GM23338 (cell line): ENCODE data around the gene ERFE. TPM values are rescaled to one million over a fixed set of nuclear protein-coding genes. Genes with fewer than 3 reads are reported as not detected.

ENCODE experiments used
- ATAC-seq: fragments of 200-7000 bp; cut with Tn5 transposase; 3 replicates; pipeline ENCODE4 v1.9.1; 2020
- DNase-seq: peaks from one replicate; pipeline ENCODE4 v3.0.0-alpha.2; 2015; ENCODE audit warnings: low spot score
- H2AFZ ChIP-seq: fragments of 200-600 bp; sonication (generic); 2 replicates; pipeline ENCODE4 v1.8.0; 2016; ENCODE audit warnings: antibody characterized with exemption, mild to moderate bottlenecking, moderate library complexity
- H3F3A ChIP-seq: fragments of 200-600 bp; sonication (generic); replicated peaks from 2 replicates; pipeline ENCODE4 v1.8.0; 2017; ENCODE audit warnings: antibody characterized with exemption, mixed run types, low read depth
- H3K27ac ChIP-seq: fragments of 200-600 bp; sonication (generic); 2 replicates; pipeline ENCODE4 v1.6.1; 2016; ENCODE audit warnings: low read depth
- H3K27me3 ChIP-seq: fragments of 200-600 bp; sonication (generic); 2 replicates; pipeline ENCODE4 v1.8.0; 2016; ENCODE audit warnings: mild to moderate bottlenecking, mixed run types, moderate library complexity; ENCODE audit not compliant: insufficient read depth
- H3K36me3 ChIP-seq: fragments of 200-600 bp; sonication (generic); 2 replicates; pipeline ENCODE4 v1.8.0; 2016; ENCODE audit warnings: mild to moderate bottlenecking; ENCODE audit not compliant: insufficient read depth
- H3K4me1 ChIP-seq: fragments of 200-600 bp; sonication (generic); 2 replicates; pipeline ENCODE4 v1.8.0; 2016; ENCODE audit warnings: mild to moderate bottlenecking, moderate library complexity; ENCODE audit not compliant: insufficient read depth
- H3K4me2 ChIP-seq: fragments of 200-600 bp; sonication (generic); 2 replicates; pipeline ENCODE4 v1.7.1; 2017; ENCODE audit warnings: mixed run types
- H3K4me3 ChIP-seq: fragments of 200-600 bp; sonication (generic); 2 replicates; pipeline ENCODE4 v1.6.1; 2016; ENCODE audit warnings: mixed run types
- H3K79me2 ChIP-seq: fragments of 200-600 bp; sonication (generic); replicated peaks from 2 replicates; pipeline ENCODE4 v1.8.0; 2017; ENCODE audit warnings: mild to moderate bottlenecking; ENCODE audit not compliant: insufficient read depth
- H3K9me2 ChIP-seq: fragments of 200-600 bp; sonication (generic); 2 replicates; pipeline ENCODE4 v1.8.0; 2017; ENCODE audit not compliant: insufficient read depth
- H4K20me1 ChIP-seq: fragments of 200-600 bp; sonication (generic); replicated peaks from 2 replicates; pipeline ENCODE4 v1.8.0; 2017; ENCODE audit warnings: mild to moderate bottlenecking; ENCODE audit not compliant: insufficient read depth
- H3K27ac Mint-ChIP-seq: 2 replicates; pipeline ENCODE4 v1.8.0; 2020; ENCODE audit warnings: inconsistent platforms, mild to moderate bottlenecking, moderate library complexity, mixed read lengths
- H3K27me3 Mint-ChIP-seq: 3 replicates; pipeline ENCODE4 v1.8.0; 2022; ENCODE audit warnings: low read depth, mild to moderate bottlenecking, moderate library complexity, mixed read lengths, inconsistent platforms; ENCODE audit not compliant: insufficient read depth, poor library complexity
- H3K36me3 Mint-ChIP-seq: 3 replicates; pipeline ENCODE4 v1.8.0; 2021; ENCODE audit warnings: low read depth, mild to moderate bottlenecking, inconsistent platforms, moderate library complexity, mixed read lengths
- H3K4me1 Mint-ChIP-seq: 3 replicates; pipeline ENCODE4 v1.8.0; 2020; ENCODE audit warnings: mild to moderate bottlenecking, inconsistent platforms, mixed read lengths
- H3K4me3 Mint-ChIP-seq: 3 replicates; pipeline ENCODE4 v1.8.0; 2021; ENCODE audit warnings: moderate library complexity, mild to moderate bottlenecking, inconsistent platforms, mixed read lengths
- H3K9me3 Mint-ChIP-seq: 3 replicates; pipeline ENCODE4 v1.8.0; 2020; ENCODE audit warnings: moderate library complexity, mild to moderate bottlenecking, inconsistent platforms, mixed read lengths
- CREB1 ChIP-seq: fragments of 250-450 bp; sonication (Bioruptor Pico); IDR thresholded peaks from 2 replicates; pipeline ENCODE4 v1.5.0; 2020; ENCODE audit warnings: low read depth, mild to moderate bottlenecking, moderate library complexity
- EZH2 ChIP-seq: fragments of 200-600 bp; sonication (generic); IDR thresholded peaks from one replicate; pipeline ENCODE4 v1.8.0; 2017; ENCODE audit warnings: antibody characterized with exemption, mild to moderate bottlenecking, low read depth; ENCODE audit not compliant: unreplicated experiment
- EZH2phosphoT487 ChIP-seq: fragments of 200-600 bp; sonication (generic); IDR thresholded peaks from one replicate; pipeline ENCODE4 v1.8.1; 2018; ENCODE audit warnings: antibody characterized with exemption; ENCODE audit not compliant: unreplicated experiment
- JUNB ChIP-seq: IDR thresholded peaks from one replicate; pipeline ENCODE4 v1.6.1; 2016; ENCODE audit warnings: antibody characterized with exemption; ENCODE audit not compliant: unreplicated experiment
- NANOG ChIP-seq: IDR thresholded peaks from 2 replicates; pipeline ENCODE4 v1.6.1; 2016; ENCODE audit warnings: antibody characterized with exemption, borderline replicate concordance
- POLR2AphosphoS5 ChIP-seq: IDR thresholded peaks from 2 replicates; pipeline ENCODE4 v1.6.1; 2016; ENCODE audit warnings: antibody characterized with exemption, low read depth
- STAT1 ChIP-seq: IDR thresholded peaks from one replicate; pipeline ENCODE4 v1.6.1; 2016; ENCODE audit warnings: antibody characterized with exemption; ENCODE audit not compliant: unreplicated experiment
- ZNF114 ChIP-seq: fragments of 250-450 bp; sonication (Bioruptor Pico); IDR thresholded peaks from 2 replicates; pipeline ENCODE4 v1.5.0; 2020; ENCODE audit warnings: mild to moderate bottlenecking, moderate library complexity
- ZNF331 ChIP-seq: fragments of 250-450 bp; sonication (Bioruptor Pico); IDR thresholded peaks from 2 replicates; pipeline ENCODE4 v1.5.0; 2020; ENCODE audit warnings: low read depth, mild to moderate bottlenecking, moderate library complexity
- polyA plus RNA-seq: library from polyadenylated mRNA; unstranded; fragments of >200 nt; fragmentation: Nextera tagmentation; extraction: Ambion mirVana; gene quantifications from 2 replicates; pipeline ENCODE4 v1.2.1, GENCODE V29; 2016
- total RNA-seq: library from RNA; depleted of rRNA; stranded (reverse); fragments of >200 nt; shearing (Covaris generic); gene quantifications from 2 replicates; pipeline ENCODE4 v1.2.3, GENCODE V29; 2014
- TF ChIP-seq, protein P1 (sequence below): fragments of 250-450 bp; sonication (Bioruptor Pico); IDR thresholded peaks from 2 replicates; pipeline ENCODE4 v1.5.0; 2020; ENCODE audit warnings: mild to moderate bottlenecking, moderate library complexity
- TF ChIP-seq, protein P2 (sequence below): IDR thresholded peaks from one replicate; pipeline ENCODE4 v1.6.1; 2018; ENCODE audit warnings: antibody characterized with exemption; ENCODE audit not compliant: unreplicated experiment
- TF ChIP-seq, protein P3 (sequence below): IDR thresholded peaks from 2 replicates; pipeline ENCODE4 v1.6.1; 2016; ENCODE audit warnings: antibody characterized with exemption
- TF ChIP-seq, protein P4 (sequence below), 2 experiments: fragments of 200-600 bp in 1 of 2; sonication (generic) in 1 of 2; conservative IDR thresholded peaks; 2 replicates each; pipeline versions ENCODE4 v1.5.1 to v1.6.1; 2016 to 2017; ENCODE audit warnings: antibody characterized with exemption in 2 of 2, low read depth in 2 of 2, mild to moderate bottlenecking in 2 of 2, moderate library complexity in 1 of 2

Gene ERFE
- total and polyA plus RNA-seq, 2 experiments from 2014 or later, result 1.0 to 3.3 TPM

DNA sequence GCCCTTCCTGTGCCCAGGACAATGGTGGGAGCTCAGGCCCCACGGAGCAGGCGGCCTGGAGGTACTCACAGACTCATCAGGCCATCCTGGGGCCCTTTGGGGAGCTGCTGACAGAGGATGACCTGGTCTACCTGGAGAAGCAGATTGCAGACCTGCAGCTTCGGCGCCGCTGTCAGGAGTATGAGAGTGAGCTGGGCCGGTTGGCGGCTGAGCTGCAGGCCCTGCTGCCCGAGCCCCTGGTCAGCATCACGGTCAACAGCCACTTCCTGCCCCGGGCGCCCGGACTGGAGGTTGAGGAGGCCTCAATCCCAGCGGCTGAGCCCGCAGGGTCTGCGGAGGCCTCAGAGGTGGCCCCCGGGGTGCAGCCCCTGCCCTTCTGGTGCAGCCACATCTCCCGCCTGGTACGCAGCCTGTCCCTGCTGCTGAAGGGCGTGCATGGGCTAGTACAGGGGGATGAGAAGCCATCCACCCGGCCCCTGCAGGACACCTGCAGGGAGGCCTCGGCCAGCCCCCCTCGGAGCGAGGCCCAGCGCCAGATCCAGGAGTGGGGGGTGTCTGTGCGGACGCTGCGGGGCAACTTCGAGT, 28.6 kb upstream of the ERFE start:
- peaks cover 5% of the 10 kb centered on the region; the same call in 1 of the 3 replicates for H3K4me1 Mint-ChIP-seq
- no peak for TF ChIP-seq EZH2phosphoT487
- no peak for TF ChIP-seq ZNF114 (CRISPR knock-in tag)
- TF ChIP-seq NANOG, result no peak
- TF ChIP-seq JUNB, result no peak
- no peak for TF ChIP-seq POLR2AphosphoS5
- no peak for TF ChIP-seq EZH2
- TF ChIP-seq STAT1, result no peak
- TF ChIP-seq, protein P1, sequence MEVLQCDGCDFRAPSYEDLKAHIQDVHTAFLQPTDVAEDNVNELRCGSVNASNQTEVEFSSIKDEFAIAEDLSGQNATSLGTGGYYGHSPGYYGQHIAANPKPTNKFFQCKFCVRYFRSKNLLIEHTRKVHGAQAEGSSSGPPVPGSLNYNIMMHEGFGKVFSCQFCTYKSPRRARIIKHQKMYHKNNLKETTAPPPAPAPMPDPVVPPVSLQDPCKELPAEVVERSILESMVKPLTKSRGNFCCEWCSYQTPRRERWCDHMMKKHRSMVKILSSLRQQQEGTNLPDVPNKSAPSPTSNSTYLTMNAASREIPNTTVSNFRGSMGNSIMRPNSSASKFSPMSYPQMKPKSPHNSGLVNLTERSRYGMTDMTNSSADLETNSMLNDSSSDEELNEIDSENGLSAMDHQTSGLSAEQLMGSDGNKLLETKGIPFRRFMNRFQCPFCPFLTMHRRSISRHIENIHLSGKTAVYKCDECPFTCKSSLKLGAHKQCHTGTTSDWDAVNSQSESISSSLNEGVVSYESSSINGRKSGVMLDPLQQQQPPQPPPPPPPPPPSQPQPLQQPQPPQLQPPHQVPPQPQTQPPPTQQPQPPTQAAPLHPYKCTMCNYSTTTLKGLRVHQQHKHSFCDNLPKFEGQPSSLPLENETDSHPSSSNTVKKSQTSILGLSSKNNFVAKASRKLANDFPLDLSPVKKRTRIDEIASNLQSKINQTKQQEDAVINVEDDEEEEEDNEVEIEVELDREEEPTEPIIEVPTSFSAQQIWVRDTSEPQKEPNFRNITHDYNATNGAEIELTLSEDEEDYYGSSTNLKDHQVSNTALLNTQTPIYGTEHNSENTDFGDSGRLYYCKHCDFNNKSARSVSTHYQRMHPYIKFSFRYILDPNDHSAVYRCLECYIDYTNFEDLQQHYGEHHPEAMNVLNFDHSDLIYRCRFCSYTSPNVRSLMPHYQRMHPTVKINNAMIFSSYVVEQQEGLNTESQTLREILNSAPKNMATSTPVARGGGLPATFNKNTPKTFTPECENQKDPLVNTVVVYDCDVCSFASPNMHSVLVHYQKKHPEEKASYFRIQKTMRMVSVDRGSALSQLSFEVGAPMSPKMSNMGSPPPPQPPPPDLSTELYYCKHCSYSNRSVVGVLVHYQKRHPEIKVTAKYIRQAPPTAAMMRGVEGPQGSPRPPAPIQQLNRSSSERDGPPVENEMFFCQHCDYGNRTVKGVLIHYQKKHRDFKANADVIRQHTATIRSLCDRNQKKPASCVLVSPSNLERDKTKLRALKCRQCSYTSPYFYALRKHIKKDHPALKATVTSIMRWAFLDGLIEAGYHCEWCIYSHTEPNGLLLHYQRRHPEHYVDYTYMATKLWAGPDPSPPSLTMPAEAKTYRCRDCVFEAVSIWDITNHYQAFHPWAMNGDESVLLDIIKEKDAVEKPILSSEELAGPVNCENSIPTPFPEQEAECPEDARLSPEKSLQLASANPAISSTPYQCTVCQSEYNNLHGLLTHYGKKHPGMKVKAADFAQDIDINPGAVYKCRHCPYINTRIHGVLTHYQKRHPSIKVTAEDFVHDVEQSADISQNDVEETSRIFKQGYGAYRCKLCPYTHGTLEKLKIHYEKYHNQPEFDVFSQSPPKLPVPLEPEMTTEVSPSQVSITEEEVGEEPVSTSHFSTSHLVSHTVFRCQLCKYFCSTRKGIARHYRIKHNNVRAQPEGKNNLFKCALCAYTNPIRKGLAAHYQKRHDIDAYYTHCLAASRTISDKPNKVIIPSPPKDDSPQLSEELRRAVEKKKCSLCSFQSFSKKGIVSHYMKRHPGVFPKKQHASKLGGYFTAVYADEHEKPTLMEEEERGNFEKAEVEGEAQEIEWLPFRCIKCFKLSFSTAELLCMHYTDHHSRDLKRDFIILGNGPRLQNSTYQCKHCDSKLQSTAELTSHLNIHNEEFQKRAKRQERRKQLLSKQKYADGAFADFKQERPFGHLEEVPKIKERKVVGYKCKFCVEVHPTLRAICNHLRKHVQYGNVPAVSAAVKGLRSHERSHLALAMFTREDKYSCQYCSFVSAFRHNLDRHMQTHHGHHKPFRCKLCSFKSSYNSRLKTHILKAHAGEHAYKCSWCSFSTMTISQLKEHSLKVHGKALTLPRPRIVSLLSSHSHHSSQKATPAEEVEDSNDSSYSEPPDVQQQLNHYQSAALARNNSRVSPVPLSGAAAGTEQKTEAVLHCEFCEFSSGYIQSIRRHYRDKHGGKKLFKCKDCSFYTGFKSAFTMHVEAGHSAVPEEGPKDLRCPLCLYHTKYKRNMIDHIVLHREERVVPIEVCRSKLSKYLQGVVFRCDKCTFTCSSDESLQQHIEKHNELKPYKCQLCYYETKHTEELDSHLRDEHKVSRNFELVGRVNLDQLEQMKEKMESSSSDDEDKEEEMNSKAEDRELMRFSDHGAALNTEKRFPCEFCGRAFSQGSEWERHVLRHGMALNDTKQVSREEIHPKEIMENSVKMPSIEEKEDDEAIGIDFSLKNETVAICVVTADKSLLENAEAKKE (CRISPR knock-in tag), result no peak
- TF ChIP-seq, protein P2, sequence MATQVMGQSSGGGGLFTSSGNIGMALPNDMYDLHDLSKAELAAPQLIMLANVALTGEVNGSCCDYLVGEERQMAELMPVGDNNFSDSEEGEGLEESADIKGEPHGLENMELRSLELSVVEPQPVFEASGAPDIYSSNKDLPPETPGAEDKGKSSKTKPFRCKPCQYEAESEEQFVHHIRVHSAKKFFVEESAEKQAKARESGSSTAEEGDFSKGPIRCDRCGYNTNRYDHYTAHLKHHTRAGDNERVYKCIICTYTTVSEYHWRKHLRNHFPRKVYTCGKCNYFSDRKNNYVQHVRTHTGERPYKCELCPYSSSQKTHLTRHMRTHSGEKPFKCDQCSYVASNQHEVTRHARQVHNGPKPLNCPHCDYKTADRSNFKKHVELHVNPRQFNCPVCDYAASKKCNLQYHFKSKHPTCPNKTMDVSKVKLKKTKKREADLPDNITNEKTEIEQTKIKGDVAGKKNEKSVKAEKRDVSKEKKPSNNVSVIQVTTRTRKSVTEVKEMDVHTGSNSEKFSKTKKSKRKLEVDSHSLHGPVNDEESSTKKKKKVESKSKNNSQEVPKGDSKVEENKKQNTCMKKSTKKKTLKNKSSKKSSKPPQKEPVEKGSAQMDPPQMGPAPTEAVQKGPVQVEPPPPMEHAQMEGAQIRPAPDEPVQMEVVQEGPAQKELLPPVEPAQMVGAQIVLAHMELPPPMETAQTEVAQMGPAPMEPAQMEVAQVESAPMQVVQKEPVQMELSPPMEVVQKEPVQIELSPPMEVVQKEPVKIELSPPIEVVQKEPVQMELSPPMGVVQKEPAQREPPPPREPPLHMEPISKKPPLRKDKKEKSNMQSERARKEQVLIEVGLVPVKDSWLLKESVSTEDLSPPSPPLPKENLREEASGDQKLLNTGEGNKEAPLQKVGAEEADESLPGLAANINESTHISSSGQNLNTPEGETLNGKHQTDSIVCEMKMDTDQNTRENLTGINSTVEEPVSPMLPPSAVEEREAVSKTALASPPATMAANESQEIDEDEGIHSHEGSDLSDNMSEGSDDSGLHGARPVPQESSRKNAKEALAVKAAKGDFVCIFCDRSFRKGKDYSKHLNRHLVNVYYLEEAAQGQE, result no peak
- TF ChIP-seq, protein P3, sequence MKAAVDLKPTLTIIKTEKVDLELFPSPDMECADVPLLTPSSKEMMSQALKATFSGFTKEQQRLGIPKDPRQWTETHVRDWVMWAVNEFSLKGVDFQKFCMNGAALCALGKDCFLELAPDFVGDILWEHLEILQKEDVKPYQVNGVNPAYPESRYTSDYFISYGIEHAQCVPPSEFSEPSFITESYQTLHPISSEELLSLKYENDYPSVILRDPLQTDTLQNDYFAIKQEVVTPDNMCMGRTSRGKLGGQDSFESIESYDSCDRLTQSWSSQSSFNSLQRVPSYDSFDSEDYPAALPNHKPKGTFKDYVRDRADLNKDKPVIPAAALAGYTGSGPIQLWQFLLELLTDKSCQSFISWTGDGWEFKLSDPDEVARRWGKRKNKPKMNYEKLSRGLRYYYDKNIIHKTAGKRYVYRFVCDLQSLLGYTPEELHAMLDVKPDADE, result no peak
- TF ChIP-seq, protein P4, sequence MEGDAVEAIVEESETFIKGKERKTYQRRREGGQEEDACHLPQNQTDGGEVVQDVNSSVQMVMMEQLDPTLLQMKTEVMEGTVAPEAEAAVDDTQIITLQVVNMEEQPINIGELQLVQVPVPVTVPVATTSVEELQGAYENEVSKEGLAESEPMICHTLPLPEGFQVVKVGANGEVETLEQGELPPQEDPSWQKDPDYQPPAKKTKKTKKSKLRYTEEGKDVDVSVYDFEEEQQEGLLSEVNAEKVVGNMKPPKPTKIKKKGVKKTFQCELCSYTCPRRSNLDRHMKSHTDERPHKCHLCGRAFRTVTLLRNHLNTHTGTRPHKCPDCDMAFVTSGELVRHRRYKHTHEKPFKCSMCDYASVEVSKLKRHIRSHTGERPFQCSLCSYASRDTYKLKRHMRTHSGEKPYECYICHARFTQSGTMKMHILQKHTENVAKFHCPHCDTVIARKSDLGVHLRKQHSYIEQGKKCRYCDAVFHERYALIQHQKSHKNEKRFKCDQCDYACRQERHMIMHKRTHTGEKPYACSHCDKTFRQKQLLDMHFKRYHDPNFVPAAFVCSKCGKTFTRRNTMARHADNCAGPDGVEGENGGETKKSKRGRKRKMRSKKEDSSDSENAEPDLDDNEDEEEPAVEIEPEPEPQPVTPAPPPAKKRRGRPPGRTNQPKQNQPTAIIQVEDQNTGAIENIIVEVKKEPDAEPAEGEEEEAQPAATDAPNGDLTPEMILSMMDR (conservative IDR thresholded peaks at IDR 0.05; ENCODE audit: low read depth in 2 of 2), result no peak
- no peak for TF ChIP-seq CREB1 (CRISPR knock-in tag)
- no peak for TF ChIP-seq ZNF331 (CRISPR knock-in tag)
- Histone ChIP-seq H2AFZ (no peak overlapping the region), H3K9me2 (no peaks in the 10 kb centered on the region), H3K4me1 (no peaks in the 10 kb centered on the region), H3K27ac (no peak overlapping the region), H4K20me1 (no peaks in the 10 kb centered on the region), H3K36me3 (no peaks in the 10 kb centered on the region), H3F3A (peaks cover 9% of the 10 kb centered on the region; the same call in 1 of the 2 replicates), H3K79me2 (no peaks in the 10 kb centered on the region), H3K4me2 (no peak overlapping the region), H3K4me3 (no peak overlapping the region), H3K27me3 (no peaks in the 10 kb centered on the region)
- H3K27me3 Mint-ChIP-seq, result peaks cover 8% of the 10 kb centered on the region
- DNase-seq, result no peak
- H3K4me3 Mint-ChIP-seq, result no peak overlapping the region
- H3K9me3 Mint-ChIP-seq, result no peaks in the 10 kb centered on the region
- ATAC-seq, result no peak
- H3K27ac Mint-ChIP-seq, result no peak overlapping the region
- no peaks in the 10 kb centered on the region for H3K36me3 Mint-ChIP-seq
